GM18505 (cell line): ENCODE results near the gene FXR2.

Experiments used
- ATAC-seq: cut with Tn5 transposase; IDR thresholded peaks from one replicate; pipeline ENCODE4 v1.9.1; 2021; ENCODE audit not compliant: unreplicated experiment
- POLR2A ChIP-seq: IDR thresholded peaks from 4 replicates; pipeline ENCODE4 v1.6.1; 2011; ENCODE audit warnings: borderline replicate concordance; ENCODE audit not compliant: insufficient read depth, insufficient read length; ENCODE audit errors: extremely low read depth

FXR2 gene

GRCh38 chr17:7589204-7589868, 25.4 kb downstream of the FXR2 start:
- TF ChIP-seq POLR2A, result peak; percentile 13
- no peak for ATAC-seq

- no peak for ATAC-seq
- TF ChIP-seq POLR2A, result no peak
Measured at GRCh38 chr17:7588553-7589203, 26.0 kb downstream of the FXR2 start.

- ATAC-seq, result no peak
- TF ChIP-seq POLR2A, result no peak
Measured at GRCh38 chr17:7587420-7588151, 27.1 kb downstream of the FXR2 start.

GRCh38 chr17:7586673-7587419, 27.9 kb downstream of the FXR2 start:
- TF ChIP-seq POLR2A, result no peak
- no peak for ATAC-seq

GRCh38 chr17:7583253-7584109, 31.2 kb downstream of the FXR2 start, which contains the start of gene MPDU1:
MPDU1 (plus strand) TSS chr17:7583852; CDS start chr17:7583863, 11 bp downstream.
- ATAC-seq, result peak; percentile 57
- TF ChIP-seq POLR2A, result peak; percentile 98

- TF ChIP-seq POLR2A, result no peak
- no peak for ATAC-seq
Measured at GRCh38 chr17:7582396-7583252, 32.1 kb downstream of the FXR2 start.

- peak; percentile 20 for TF ChIP-seq POLR2A
- ATAC-seq, result no peak
Measured at GRCh38 chr17:7580604-7581575, 33.8 kb downstream of the FXR2 start.

GRCh38 chr17:7579834-7580603, 34.7 kb downstream of the FXR2 start:
- ATAC-seq, result no peak
- TF ChIP-seq POLR2A, result no peak

GRCh38 chr17:7579001-7579833, 35.5 kb downstream of the FXR2 start, which contains the start of gene CD68:
CD68 (plus strand) TSS chr17:7579638; CDS start chr17:7579678, 40 bp downstream.
- peak; percentile 39 for ATAC-seq
- peak; percentile 78 for TF ChIP-seq POLR2A
